Endothelial cell of umbilical vein (primary cell): ENCODE data around the gene CEP104. TPM values are rescaled to one million over a fixed set of nuclear protein-coding genes. Genes with fewer than 3 reads are reported as not detected.

ENCODE experiments used
- BruUV-seq: library from RNA; stranded (reverse); fragments of 400-500 nt; replicated peaks from 2 replicates; lab custom pipeline; 2021; lab: Mats Ljungman, UMichigan
- CTCF ChIA-PET: fragments of 300-600, 350-600 bp; sonication (Branson Sonifier 250); formaldehyde crosslinking; loops from one replicate; lab custom pipeline; 2021; ENCODE audit warnings: antibody characterized with exemption, inconsistent platforms; lab: Charles Lee
- POLR2A ChIA-PET: fragments of 300-600, 350-600 bp; sonication (Branson Sonifier 250); formaldehyde crosslinking; loops from one replicate; lab custom pipeline; 2021; ENCODE audit warnings: antibody characterized with exemption, inconsistent platforms; lab: Charles Lee
- DNase-seq: peaks from one replicate; pipeline ENCODE4 v3.0.0-alpha.2; 2011; ENCODE audit warnings: low read depth, low spot score
- FAIRE-seq: peaks from 2 replicates; lab custom pipeline; 2011; peaks lifted over from hg19 to GRCh38; lab: Jason Lieb, UNC
- H2AFZ ChIP-seq: 2 replicates; pipeline ENCODE4 v1.6.0; 2012; ENCODE audit warnings: low read depth, low read length, control low read depth, inconsistent platforms
- H3K27ac ChIP-seq: 2 replicates; pipeline ENCODE4 v1.5.1; 2011; ENCODE audit warnings: low read depth, mild to moderate bottlenecking, control low read depth, low read length, moderate library complexity; ENCODE audit not compliant: insufficient read depth
- H3K27me3 ChIP-seq, 2 experiments: 2 replicates each; pipeline versions ENCODE4 v1.6.0 to v1.6.1; 2011; ENCODE audit warnings: low read length in 2 of 2, mixed read lengths in 1 of 2; ENCODE audit not compliant: control insufficient read depth in 2 of 2, insufficient read depth in 2 of 2
- H3K36me3 ChIP-seq, 2 experiments: 2 replicates in 1 of 2; 3 replicates in 1 of 2; pipeline ENCODE4 v1.5.1; 2011; ENCODE audit warnings: low read length in 2 of 2, mild to moderate bottlenecking in 1 of 2, moderate library complexity in 1 of 2; ENCODE audit not compliant: control insufficient read depth in 2 of 2, insufficient read depth in 2 of 2; ENCODE audit errors: extremely low read depth in 1 of 2
- H3K4me1 ChIP-seq: 3 replicates; pipeline ENCODE4 v1.5.1; 2011; ENCODE audit warnings: mild to moderate bottlenecking, low read length; ENCODE audit not compliant: control insufficient read depth, insufficient read depth; ENCODE audit errors: extremely low read depth
- H3K4me2 ChIP-seq: 2 replicates; pipeline ENCODE4 v1.6.1; 2011; ENCODE audit warnings: low read length, control low read depth, mixed read lengths; ENCODE audit not compliant: insufficient read depth
- H3K4me3 ChIP-seq, 3 experiments: fragments of 200-600 bp in 1 of 3; sonication (generic), shearing (Covaris generic) in 1 of 3; replicated peaks in 1 of 3; 2 replicates each; pipeline ENCODE4 v1.5.1; 2011 to 2016; ENCODE audit warnings: control low read depth in 3 of 3, low read length in 3 of 3, mild to moderate bottlenecking in 2 of 3, inconsistent platforms in 1 of 3, low read depth in 1 of 3, moderate library complexity in 1 of 3; ENCODE audit not compliant: insufficient read depth in 1 of 3
- H3K79me2 ChIP-seq: 2 replicates; pipeline ENCODE4 v1.6.0; 2012; ENCODE audit warnings: low read length, inconsistent platforms; ENCODE audit not compliant: control insufficient read depth, insufficient read depth
- H3K9ac ChIP-seq: replicated peaks from 2 replicates; pipeline ENCODE3; 2011; ENCODE audit warnings: low read length, control low read depth; ENCODE audit not compliant: insufficient read depth; ENCODE audit errors: extremely low read depth
- H3K9me1 ChIP-seq: replicated peaks from 3 replicates; pipeline ENCODE4 v1.6.0; 2011; ENCODE audit warnings: mild to moderate bottlenecking, low read length; ENCODE audit not compliant: control insufficient read depth, insufficient read depth; ENCODE audit errors: extremely low read depth
- H3K9me3 ChIP-seq: replicated peaks from 2 replicates; pipeline ENCODE4 v1.5.1; 2012; ENCODE audit warnings: low read length, inconsistent platforms; ENCODE audit not compliant: control insufficient read depth, insufficient read depth
- H4K20me1 ChIP-seq: replicated peaks from 2 replicates; pipeline ENCODE3; 2011; ENCODE audit warnings: mild to moderate bottlenecking, low read length; ENCODE audit not compliant: control insufficient read depth, insufficient read depth; ENCODE audit errors: extremely low read depth
- EZH2 ChIP-seq: IDR thresholded peaks from 2 replicates; pipeline ENCODE4 v1.6.1; 2012; ENCODE audit warnings: borderline replicate concordance, low read depth, mild to moderate bottlenecking, moderate library complexity, low read length, inconsistent platforms; ENCODE audit not compliant: severe bottlenecking
- FOS ChIP-seq: IDR thresholded peaks from 2 replicates; pipeline ENCODE4 v1.6.1; 2011; ENCODE audit warnings: mild to moderate bottlenecking, low read length, moderate library complexity, borderline replicate concordance; ENCODE audit not compliant: insufficient read depth
- GATA2 ChIP-seq: IDR thresholded peaks from 2 replicates; pipeline ENCODE4 v1.7.0; 2011; ENCODE audit warnings: low read depth, mild to moderate bottlenecking, moderate library complexity, mixed read lengths, low read length; ENCODE audit not compliant: insufficient read length, insufficient read depth
- JUN ChIP-seq: IDR thresholded peaks from 2 replicates; pipeline ENCODE4 v1.6.1; 2011; ENCODE audit warnings: borderline replicate concordance, low read depth; ENCODE audit not compliant: insufficient read length, insufficient read depth
- MYC ChIP-seq: IDR thresholded peaks from one replicate; pipeline ENCODE4 v1.6.1; 2011; ENCODE audit warnings: mild to moderate bottlenecking, low read depth, low read length
- POLR2AphosphoS5 ChIP-seq: IDR thresholded peaks from 2 replicates; pipeline ENCODE4 v1.6.1; 2012; ENCODE audit warnings: low read depth, mild to moderate bottlenecking, control low read depth, low read length, moderate library complexity; ENCODE audit not compliant: insufficient read depth
- dilution Hi-C: fragments of 300-500 bp; cut with MboI; formaldehyde crosslinking; loops from one replicate; pipeline ENCODE4 v1.15.0; 2019; ENCODE audit warnings: low sequenced_read_pairs; ENCODE audit not compliant: extremely low pct_ligation_motif_present
- intact Hi-C: fragments of 100-400 bp; cut with micrococcal nuclease; formaldehyde crosslinking; loops from one replicate; pipeline ENCODE4 v1.10.0; 2022
- polyA plus RNA-seq, 4 experiments: library from polyadenylated mRNA; depleted of rRNA in 3 of 4; stranded (reverse) in 3 of 4; unstranded in 1 of 4; fragments of >200 nt; gene quantifications; 2 replicates each; pipeline versions ENCODE4 v1.2.1 to v1.2.3, GENCODE V29; 2011 to 2012; ENCODE audit warnings: missing spikeins in 1 of 4
- total RNA-seq: library from RNA; stranded (reverse); gene quantifications from 2 replicates; pipeline ENCODE4 v1.2.3, GENCODE V29; 2021
- TF ChIP-seq, protein P1 (sequence below), 2 donors: IDR thresholded peaks; 1 replicate in 1 of 2; 2 replicates in 1 of 2; pipeline ENCODE4 v1.5.1; 2011; ENCODE audit warnings: low read length in 2 of 2, mild to moderate bottlenecking in 2 of 2, moderate library complexity in 2 of 2, control low read depth in 1 of 2, inconsistent platforms in 1 of 2, low read depth in 1 of 2; ENCODE audit not compliant: insufficient read depth in 1 of 2; ENCODE audit errors: extremely low read depth in 1 of 2
- TF ChIP-seq, protein P2 (sequence below): IDR thresholded peaks from 2 replicates; pipeline ENCODE4 v1.6.1; 2011; ENCODE audit not compliant: insufficient read depth, insufficient read length

Gene CEP104
- total and polyA plus RNA-seq, 2 donors (not counting 3 experiments of a cell fraction or from before 2014, with no cell fraction given), result 12.4 to 43.0 TPM

DNA sequence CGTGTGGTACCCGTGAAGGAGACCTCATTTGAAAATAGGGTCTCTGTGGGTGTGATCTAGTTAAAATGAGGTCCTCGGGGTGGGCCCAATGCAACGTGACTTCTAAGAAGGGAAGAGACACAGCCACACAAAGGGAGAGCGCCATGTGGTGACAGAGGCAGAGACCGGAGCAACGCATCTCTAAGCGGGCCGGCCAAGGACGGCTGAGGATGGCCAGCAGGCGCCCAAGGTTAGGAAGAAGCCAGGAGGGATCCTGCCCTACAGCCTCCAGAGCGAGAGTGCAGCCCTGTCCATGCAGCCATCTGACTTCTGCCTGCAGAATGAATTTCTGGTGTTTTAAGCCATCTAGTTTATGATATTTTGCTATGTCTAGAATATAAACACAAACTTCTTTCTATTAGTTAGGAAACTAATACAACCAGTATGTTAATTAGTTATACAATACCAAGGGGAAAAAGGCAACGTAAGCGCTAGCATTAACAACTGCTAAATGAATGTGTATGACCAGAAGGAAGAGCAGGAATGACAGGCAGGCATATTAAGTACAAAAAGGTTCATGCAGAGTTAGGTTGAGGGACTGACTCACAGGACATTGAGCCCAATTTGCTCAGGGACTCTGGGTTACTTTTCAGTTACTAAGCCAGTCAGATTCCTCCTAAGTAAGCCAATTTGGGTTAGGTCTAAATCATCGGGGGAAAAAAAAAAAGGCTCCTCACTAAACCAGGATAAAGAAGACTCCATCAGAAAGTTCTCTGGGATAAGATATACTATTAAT, 4.1 kb downstream of the CEP104 start:
- no peak for DNase-seq
- POLR2A ChIA-PET, result no interaction called here
- H3K27ac ChIP-seq, result no peak overlapping the region
- H3K4me1 ChIP-seq, result peaks cover 5% of the 10 kb centered on the region
- CTCF ChIA-PET, result no interaction called here
- H4K20me1 ChIP-seq, result no peaks in the 10 kb centered on the region
- intact Hi-C loops, result no loop called here
- H3K36me3 ChIP-seq, result peaks cover 2 to 6% of the 10 kb centered on the region in 2 experiments
- no peak overlapping the region for H3K9ac ChIP-seq
- dilution Hi-C loops, result no loop called here
- H3K27me3 ChIP-seq, result no peaks in the 10 kb centered on the region
- no peak overlapping the region for H3K4me2 ChIP-seq
- no peak for TF ChIP-seq POLR2AphosphoS5
- TF ChIP-seq EZH2, result no peak
- TF ChIP-seq JUN, result no peak
- no peak for TF ChIP-seq FOS
- TF ChIP-seq, protein P1, sequence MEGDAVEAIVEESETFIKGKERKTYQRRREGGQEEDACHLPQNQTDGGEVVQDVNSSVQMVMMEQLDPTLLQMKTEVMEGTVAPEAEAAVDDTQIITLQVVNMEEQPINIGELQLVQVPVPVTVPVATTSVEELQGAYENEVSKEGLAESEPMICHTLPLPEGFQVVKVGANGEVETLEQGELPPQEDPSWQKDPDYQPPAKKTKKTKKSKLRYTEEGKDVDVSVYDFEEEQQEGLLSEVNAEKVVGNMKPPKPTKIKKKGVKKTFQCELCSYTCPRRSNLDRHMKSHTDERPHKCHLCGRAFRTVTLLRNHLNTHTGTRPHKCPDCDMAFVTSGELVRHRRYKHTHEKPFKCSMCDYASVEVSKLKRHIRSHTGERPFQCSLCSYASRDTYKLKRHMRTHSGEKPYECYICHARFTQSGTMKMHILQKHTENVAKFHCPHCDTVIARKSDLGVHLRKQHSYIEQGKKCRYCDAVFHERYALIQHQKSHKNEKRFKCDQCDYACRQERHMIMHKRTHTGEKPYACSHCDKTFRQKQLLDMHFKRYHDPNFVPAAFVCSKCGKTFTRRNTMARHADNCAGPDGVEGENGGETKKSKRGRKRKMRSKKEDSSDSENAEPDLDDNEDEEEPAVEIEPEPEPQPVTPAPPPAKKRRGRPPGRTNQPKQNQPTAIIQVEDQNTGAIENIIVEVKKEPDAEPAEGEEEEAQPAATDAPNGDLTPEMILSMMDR (IDR thresholded peaks at IDR 0.05; ENCODE audit: extremely low read depth in 1 of 2, insufficient read depth in 1 of 2, low read depth in 1 of 2, low read length in 2 of 2), result no peak
- no peak for TF ChIP-seq GATA2
- no peak for TF ChIP-seq MYC
- TF ChIP-seq, protein P2, sequence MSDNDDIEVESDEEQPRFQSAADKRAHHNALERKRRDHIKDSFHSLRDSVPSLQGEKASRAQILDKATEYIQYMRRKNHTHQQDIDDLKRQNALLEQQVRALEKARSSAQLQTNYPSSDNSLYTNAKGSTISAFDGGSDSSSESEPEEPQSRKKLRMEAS, result no peak
- no peak overlapping the region for H3K4me3 ChIP-seq
- H3K9me1 ChIP-seq, result no peaks in the 10 kb centered on the region
- H3K9me3 ChIP-seq, result no peaks in the 10 kb centered on the region
- peaks cover 4% of the 10 kb centered on the region for H3K79me2 ChIP-seq
- no peak overlapping the region for H2AFZ ChIP-seq
- no peak for FAIRE-seq
- BruUV-seq, result no TSS peak
